WTC11 (cell line): ENCODE results near the gene UBE2K.

Experiments
- ATF2 ChIP-seq: sonication (generic); formaldehyde crosslinking; IDR thresholded peaks from 2 replicates; pipeline ENCODE4 v1.8.1; 2022; ENCODE audit warnings: low read depth, missing genetic modification reagents, borderline replicate concordance
- SMAD4 ChIP-seq: sonication (generic); formaldehyde crosslinking; IDR thresholded peaks from 2 replicates; pipeline ENCODE4 v1.8.0; 2022; ENCODE audit warnings: mild to moderate bottlenecking, missing genetic modification reagents
- USF1 ChIP-seq: sonication (generic); formaldehyde crosslinking; IDR thresholded peaks from 2 replicates; pipeline ENCODE4 v1.8.0; 2022; ENCODE audit warnings: mild to moderate bottlenecking, missing genetic modification reagents
- ZNF416 ChIP-seq: fragments of 250-450 bp; sonication (Bioruptor Pico); IDR thresholded peaks from 2 replicates; pipeline ENCODE4 v1.9.0; 2021; ENCODE audit warnings: mild to moderate bottlenecking, inconsistent platforms

DNA sequence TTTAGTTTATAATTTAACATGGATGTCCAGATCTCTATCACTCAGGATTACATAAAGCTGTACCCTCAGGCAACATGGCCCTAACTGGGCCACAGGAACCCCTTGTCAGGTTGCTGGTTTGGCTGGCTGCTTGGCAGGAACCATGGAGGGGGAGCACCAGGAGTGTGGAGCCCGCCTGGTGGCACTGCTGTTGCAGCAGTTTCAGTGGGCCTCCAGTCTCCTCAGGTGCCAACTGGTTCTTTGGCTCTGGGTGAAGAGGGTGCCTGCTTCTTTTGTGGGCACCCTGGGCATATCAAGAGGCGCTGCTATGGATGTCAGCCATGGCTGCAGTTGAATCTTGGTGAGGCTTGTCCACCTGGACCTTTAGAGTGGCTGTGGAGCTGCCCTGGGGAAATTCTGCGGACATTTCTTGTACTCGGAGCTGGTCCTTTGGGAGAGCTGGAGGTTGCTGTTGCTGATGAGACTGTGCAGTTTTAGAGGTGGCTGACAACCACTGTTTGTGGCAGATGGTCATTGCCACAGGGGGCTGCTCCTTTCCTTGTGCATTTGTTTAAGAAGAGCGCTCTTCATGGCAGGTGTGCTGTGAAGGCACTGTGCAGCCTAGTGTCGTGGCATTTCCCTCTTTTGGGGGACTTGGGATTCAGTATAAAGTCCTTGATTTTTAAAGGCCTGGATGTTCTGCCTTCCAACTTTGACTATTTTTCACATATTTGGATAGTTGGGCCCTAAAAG lies 48.9 kb upstream of the UBE2K start:
- TF ChIP-seq USF1 = no peak
- TF ChIP-seq ZNF416 (CRISPR knock-in tag) = no peak
- TF ChIP-seq SMAD4 (CRISPR knock-in tag) = no peak
- no peak for TF ChIP-seq ATF2
